RWPE2 (cell line): Measurements from ENCODE around the gene PLCB1.

ENCODE experiments used
- ATAC-seq: fragments of 200-7000 bp; cut with Tn5 transposase; 3 replicates; pipeline ENCODE4 v1.9.1; 2021; ENCODE audit warnings: low read depth
- DNase-seq: peaks from one replicate; pipeline ENCODE4 v3.0.0-alpha.2; 2020; ENCODE audit warnings: low spot score
- H3K27ac ChIP-seq: fragments of 450-650 bp; 2 replicates; pipeline ENCODE4 v1.5.1; 2017; ENCODE audit warnings: mild to moderate bottlenecking; ENCODE audit not compliant: poor library complexity, severe bottlenecking
- H3K27me3 ChIP-seq: fragments of 250-450 bp; sonication (Bioruptor Pico); 2 replicates; pipeline ENCODE4 v1.5.1; 2021; ENCODE audit warnings: mild to moderate bottlenecking, moderate library complexity; ENCODE audit not compliant: insufficient read depth, poor library complexity, severe bottlenecking
- H3K36me3 ChIP-seq: fragments of 250-450 bp; sonication (Bioruptor Pico); 2 replicates; pipeline ENCODE4 v1.5.1; 2020; ENCODE audit warnings: low read depth, mild to moderate bottlenecking, moderate library complexity
- H3K4me1 ChIP-seq: fragments of 250-450 bp; sonication (Bioruptor Pico); 2 replicates; pipeline ENCODE4 v1.5.1; 2021; ENCODE audit warnings: mild to moderate bottlenecking, moderate library complexity; ENCODE audit not compliant: insufficient read depth, poor library complexity, severe bottlenecking
- H3K4me3 ChIP-seq: fragments of 250-450 bp; sonication (Bioruptor Pico); 2 replicates; pipeline ENCODE4 v1.5.1; 2021; ENCODE audit warnings: mild to moderate bottlenecking, moderate library complexity; ENCODE audit not compliant: severe bottlenecking
- H3K9me3 ChIP-seq: fragments of 250-450 bp; sonication (Bioruptor Pico); 2 replicates; pipeline ENCODE4 v1.5.1; 2021; ENCODE audit warnings: mild to moderate bottlenecking, moderate library complexity; ENCODE audit not compliant: severe bottlenecking
- CTCF ChIP-seq: fragments of 450-650 bp; IDR thresholded peaks from one replicate; pipeline ENCODE4 v1.5.1; 2017; ENCODE audit warnings: mild to moderate bottlenecking, moderate library complexity; ENCODE audit not compliant: poor library complexity, severe bottlenecking

The PLCB1 gene

DNA sequence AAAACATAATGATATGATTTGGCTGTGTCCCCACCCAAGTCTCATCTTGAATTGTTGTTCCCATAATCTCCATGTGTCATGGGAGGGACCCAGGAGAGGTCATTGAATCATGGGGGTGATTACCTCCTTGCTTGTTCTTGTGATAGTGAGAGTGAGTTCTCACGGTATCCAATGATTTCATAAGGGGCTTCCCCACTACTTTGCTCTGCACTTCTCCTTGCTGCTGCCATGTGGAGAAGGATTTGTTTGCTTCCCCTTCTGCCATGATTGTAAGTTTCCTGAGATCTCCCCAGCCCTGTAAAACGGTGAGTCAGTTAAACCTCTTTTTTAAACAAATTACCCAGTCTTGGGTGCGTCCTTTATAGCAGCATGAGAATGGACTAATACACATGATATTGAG lies 780.0 kb downstream of the PLCB1 start:
- Histone ChIP-seq H3K9me3 (no peaks in the 10 kb centered on the region), H3K27me3 (no peaks in the 10 kb centered on the region), H3K4me1 (no peaks in the 10 kb centered on the region), H3K36me3 (no peaks in the 10 kb centered on the region), H3K4me3 (no peak overlapping the region), H3K27ac (no peak overlapping the region)
- DNase-seq (no peak), ATAC-seq (no peak)
- no peak for TF ChIP-seq CTCF

GRCh38 chr20:8912731-8913130 lies 780.7 kb downstream of the PLCB1 start:
- no peaks in the 10 kb centered on the region for H3K36me3 ChIP-seq
- TF ChIP-seq CTCF = no peak
- H3K9me3 ChIP-seq = no peaks in the 10 kb centered on the region
- H3K4me1 ChIP-seq = no peaks in the 10 kb centered on the region
- ATAC-seq = no peak
- no peak for DNase-seq
- no peaks in the 10 kb centered on the region for H3K27me3 ChIP-seq
- no peak overlapping the region for H3K27ac ChIP-seq
- H3K4me3 ChIP-seq = no peak overlapping the region

DNA sequence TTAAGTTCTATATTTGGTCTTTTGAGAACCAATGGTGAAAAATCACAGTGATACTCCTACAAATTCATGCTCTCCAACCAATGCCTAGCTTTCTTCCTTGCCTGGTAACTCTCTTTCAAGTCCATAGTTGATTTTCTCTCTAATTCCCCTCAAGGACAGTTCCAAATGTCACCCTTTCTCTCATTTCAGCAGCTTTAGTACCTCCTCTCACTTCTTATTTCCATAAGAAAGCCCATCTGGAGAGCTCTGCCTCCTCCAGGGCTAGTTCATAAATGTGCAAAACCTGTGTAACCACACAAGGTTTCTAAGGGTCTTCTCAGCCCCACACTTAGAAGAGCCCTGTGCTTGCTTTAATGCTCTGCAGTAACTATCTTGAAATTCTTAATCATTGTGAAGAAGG lies 781.4 kb downstream of the PLCB1 start:
- no peak for TF ChIP-seq CTCF
- Histone ChIP-seq H3K4me1 (no peaks in the 10 kb centered on the region), H3K36me3 (no peaks in the 10 kb centered on the region), H3K27me3 (no peaks in the 10 kb centered on the region), H3K27ac (no peak overlapping the region), H3K4me3 (no peak overlapping the region), H3K9me3 (no peaks in the 10 kb centered on the region)
- ATAC-seq = no peak
- DNase-seq = no peak

- ATAC-seq (no peak), DNase-seq (no peak)
- no peaks in the 10 kb centered on the region for H3K27me3 ChIP-seq
- H3K9me3 ChIP-seq = no peaks in the 10 kb centered on the region
- no peak for TF ChIP-seq CTCF
- H3K27ac ChIP-seq = no peak overlapping the region
- no peaks in the 10 kb centered on the region for H3K36me3 ChIP-seq
- no peaks in the 10 kb centered on the region for H3K4me1 ChIP-seq
- H3K4me3 ChIP-seq = no peak overlapping the region
These were observed 782.4 kb downstream of the PLCB1 start for GRCh38 chr20:8914421-8914820.

DNA sequence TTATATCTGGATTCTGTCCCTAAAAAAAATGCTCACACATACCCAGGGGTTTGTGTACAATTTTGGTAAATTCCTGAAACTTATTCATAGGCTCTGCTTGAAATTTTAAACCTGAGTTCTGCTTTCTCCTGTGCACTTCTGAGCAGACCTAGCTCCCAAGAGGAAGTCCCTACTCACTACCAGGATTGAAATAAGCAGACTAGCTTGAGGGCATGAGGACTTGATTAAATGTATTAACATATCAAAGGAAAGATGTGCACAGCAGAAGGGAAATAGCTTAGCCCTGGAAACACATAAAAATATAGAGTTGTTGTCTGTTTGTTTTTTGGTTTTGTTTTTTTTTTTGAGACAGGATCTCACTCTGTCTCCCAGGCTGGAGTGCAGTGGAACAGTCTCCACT lies 785.0 kb downstream of the PLCB1 start:
- TF ChIP-seq CTCF = no peak
- Histone ChIP-seq H3K4me1 (no peaks in the 10 kb centered on the region), H3K4me3 (no peak overlapping the region), H3K27ac (no peak overlapping the region), H3K9me3 (no peaks in the 10 kb centered on the region), H3K36me3 (no peaks in the 10 kb centered on the region), H3K27me3 (no peaks in the 10 kb centered on the region)
- ATAC-seq (no peak), DNase-seq (no peak)
